ENCODE results near the gene ZFP36L1. TPM values are rescaled to one million over a fixed set of nuclear protein-coding genes. Genes with fewer than 3 reads are reported as not detected.
"Not testable (repeated sequence)": the region's sequence is repeated elsewhere in the genome, so short reads cannot be mapped to it uniquely, and the experiment has no call there.

Gene ZFP36L1
- total and polyA plus RNA-seq, 8 donors, result 44.4 to 655 (median 131) TPM

DNA sequence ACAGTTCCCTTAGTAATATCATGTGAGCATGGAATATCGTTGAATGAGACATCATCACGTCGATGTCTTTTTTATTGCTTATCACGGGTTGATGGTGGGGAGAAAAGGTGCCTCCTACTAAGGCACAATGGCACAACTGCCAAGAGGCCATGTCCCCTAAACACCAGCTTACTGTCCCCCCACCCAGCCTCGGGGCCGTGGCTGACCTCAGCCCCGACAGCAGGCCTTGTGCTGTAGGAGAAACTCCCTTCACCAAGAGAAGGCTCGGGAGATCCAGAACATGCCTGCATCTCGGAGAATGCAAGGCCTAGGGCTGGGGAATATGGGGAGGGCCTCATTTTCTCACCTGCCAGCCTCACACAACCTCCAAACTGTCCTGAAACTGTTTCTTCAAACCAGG is 22.8 kb downstream of the ZFP36L1 start:
- Histone ChIP-seq H3K4me3 (no peak overlapping the region), H3K9me3 (peaks cover 0 to 2% (median 0%) of the 10 kb centered on the region in 4 donors), H3K4me1 (peaks cover 0 to 18% (median 7%) of the 10 kb centered on the region in 4 donors), H3K27ac (no peak overlapping the region), H3K27me3 (no peaks in the 10 kb centered on the region), H3K36me3 (no peaks in the 10 kb centered on the region)
- no peak for DNase-seq
- 86 to 96% (median 95%) methylated on average over 7 to 9 of the region's 9 CpGs for WGBS, 5 donors
- intact Hi-C loops (cut with DNase I; ENCODE audit: low total_unique reads), result no loop called here
- TF ChIP-seq, protein P1, sequence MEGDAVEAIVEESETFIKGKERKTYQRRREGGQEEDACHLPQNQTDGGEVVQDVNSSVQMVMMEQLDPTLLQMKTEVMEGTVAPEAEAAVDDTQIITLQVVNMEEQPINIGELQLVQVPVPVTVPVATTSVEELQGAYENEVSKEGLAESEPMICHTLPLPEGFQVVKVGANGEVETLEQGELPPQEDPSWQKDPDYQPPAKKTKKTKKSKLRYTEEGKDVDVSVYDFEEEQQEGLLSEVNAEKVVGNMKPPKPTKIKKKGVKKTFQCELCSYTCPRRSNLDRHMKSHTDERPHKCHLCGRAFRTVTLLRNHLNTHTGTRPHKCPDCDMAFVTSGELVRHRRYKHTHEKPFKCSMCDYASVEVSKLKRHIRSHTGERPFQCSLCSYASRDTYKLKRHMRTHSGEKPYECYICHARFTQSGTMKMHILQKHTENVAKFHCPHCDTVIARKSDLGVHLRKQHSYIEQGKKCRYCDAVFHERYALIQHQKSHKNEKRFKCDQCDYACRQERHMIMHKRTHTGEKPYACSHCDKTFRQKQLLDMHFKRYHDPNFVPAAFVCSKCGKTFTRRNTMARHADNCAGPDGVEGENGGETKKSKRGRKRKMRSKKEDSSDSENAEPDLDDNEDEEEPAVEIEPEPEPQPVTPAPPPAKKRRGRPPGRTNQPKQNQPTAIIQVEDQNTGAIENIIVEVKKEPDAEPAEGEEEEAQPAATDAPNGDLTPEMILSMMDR (IDR thresholded peaks at IDR 0.05), result no peak
- TF ChIP-seq EP300 (IDR thresholded peaks at IDR 0.05), result no peak
- no peak for TF ChIP-seq POLR2A (IDR thresholded peaks at IDR 0.05)
- TF ChIP-seq POLR2AphosphoS5 (IDR thresholded peaks at IDR 0.05), result no peak

DNA sequence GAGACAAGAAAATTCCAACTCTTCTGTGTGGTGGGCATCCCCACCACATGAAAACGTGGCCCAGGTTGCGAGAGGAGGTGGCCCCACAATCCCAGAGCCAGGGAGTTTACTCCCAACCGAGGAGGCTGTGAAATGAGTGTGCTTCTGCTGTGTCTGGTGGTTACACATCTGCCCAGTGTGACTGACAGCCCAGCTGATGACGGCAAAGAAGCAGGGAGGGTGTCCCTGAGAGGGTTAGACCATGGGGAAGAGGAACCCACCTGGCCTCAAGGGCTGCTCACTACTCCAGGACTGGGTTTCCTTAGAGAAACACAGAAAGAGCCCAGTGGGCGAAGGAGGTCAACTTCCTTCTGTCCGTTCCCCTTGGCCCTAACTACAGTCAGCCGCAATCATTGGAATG is 24.6 kb downstream of the ZFP36L1 start:
- WGBS, 5 donors, result 86 to 95% (median 90%) methylated on average over 6 to 7 of the region's 7 CpGs
- H3K4me1 ChIP-seq, result peaks cover 2 to 25% (median 13%) of the 10 kb centered on the region in 4 donors
- DNase-seq, result no peak
- no peak overlapping the region for H3K4me3 ChIP-seq
- intact Hi-C loops (cut with DNase I; ENCODE audit: low total_unique reads), result no loop called here
- no peaks in the 10 kb centered on the region for H3K27me3 ChIP-seq
- no peaks in the 10 kb centered on the region for H3K36me3 ChIP-seq
- no peak overlapping the region for H3K27ac ChIP-seq
- no peaks in the 10 kb centered on the region for H3K9me3 ChIP-seq
- TF ChIP-seq POLR2A (IDR thresholded peaks at IDR 0.05) (no peak), POLR2AphosphoS5 (IDR thresholded peaks at IDR 0.05) (no peak), EP300 (IDR thresholded peaks at IDR 0.05) (no peak)
- TF ChIP-seq, protein P1 (IDR thresholded peaks at IDR 0.05), result no peak

DNA sequence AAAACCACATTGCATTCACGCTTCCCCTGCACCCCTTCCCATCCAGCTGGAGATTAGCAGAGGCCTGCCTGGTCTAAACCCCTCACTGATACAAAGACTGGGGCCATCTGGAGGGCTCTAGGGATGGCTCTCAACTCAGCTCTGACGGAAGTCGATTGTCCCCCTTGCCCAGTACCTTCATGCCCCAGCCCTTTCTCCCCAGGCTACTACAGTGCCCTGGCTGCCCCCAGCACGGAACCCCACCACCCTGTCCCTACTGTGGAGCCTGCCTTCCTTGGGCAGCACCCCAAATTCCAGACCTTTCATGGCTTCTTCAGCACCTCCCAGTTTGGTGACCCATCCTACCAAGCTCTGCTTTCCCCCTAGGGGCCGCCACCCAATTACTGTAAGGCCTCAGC is 25.6 kb downstream of the ZFP36L1 start:
- 93 to 98% (median 96%) methylated on average over 5 of the region's 5 CpGs for WGBS, 5 donors
- Histone ChIP-seq H3K4me3 (no peak overlapping the region), H3K4me1 (peaks cover 12 to 32% (median 23%) of the 10 kb centered on the region in 4 donors), H3K27ac (no peak overlapping the region), H3K9me3 (no peaks in the 10 kb centered on the region), H3K27me3 (no peaks in the 10 kb centered on the region), H3K36me3 (no peaks in the 10 kb centered on the region)
- DNase-seq, result no peak
- intact Hi-C loops (cut with DNase I; ENCODE audit: low total_unique reads), result no loop called here
- TF ChIP-seq, protein P1 (IDR thresholded peaks at IDR 0.05), result no peak
- TF ChIP-seq EP300 (IDR thresholded peaks at IDR 0.05) (no peak), POLR2A (IDR thresholded peaks at IDR 0.05) (no peak), POLR2AphosphoS5 (IDR thresholded peaks at IDR 0.05) (no peak)

DNA sequence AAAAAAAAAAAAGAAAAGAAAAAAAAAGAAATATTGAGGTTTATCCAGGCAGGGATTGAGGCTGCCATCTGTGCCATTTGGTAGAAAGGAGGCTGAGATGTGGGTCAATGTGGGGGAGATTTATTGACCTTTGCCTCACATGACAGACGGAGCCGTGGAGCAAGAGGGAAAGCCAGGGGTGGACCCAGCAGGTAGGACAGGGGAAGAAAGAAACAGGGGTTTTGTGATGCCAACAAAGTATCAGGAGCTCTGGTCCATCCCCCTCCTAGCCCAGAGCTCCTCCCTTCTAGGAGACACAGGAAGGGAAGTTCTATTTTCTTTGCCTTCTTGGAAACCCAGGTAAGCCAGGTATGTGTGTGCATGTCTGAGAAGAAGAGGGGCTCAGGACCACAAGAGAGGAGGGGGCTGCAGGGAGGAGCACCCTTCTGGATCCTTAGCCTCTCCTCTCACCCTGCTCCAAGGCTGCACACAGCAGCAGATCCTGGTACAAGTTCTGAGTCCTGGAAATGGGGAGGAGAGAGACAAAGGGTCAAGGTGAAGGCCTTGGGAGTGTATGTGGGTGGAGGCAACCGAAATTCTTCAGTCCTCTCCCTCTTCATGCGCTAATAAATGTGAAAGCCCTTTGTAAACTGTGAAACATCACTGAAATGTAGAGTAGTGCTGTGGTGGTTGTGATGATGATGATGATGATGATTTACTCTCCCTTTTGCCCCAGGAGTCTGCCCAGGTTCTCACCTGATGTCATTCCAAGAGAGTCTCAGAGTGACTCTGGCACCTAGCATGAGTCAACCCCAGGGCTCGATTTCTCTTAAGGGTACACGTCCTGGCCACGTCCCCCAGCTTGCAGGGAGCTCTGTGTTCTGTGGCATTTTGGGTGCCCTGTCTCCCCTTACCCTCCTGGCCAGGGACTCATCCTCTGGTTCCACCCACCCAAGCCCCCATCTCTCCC is 26.3 kb downstream of the ZFP36L1 start:
- Histone ChIP-seq H3K27ac (no peak overlapping the region), H3K36me3 (no peaks in the 10 kb centered on the region), H3K4me3 (no peak overlapping the region), H3K27me3 (no peaks in the 10 kb centered on the region), H3K9me3 (no peaks in the 10 kb centered on the region), H3K4me1 (peaks cover 13 to 32% (median 24%) of the 10 kb centered on the region in 4 donors)
- intact Hi-C loops (cut with DNase I; ENCODE audit: low total_unique reads), result no loop called here
- WGBS, 5 donors, result 71 to 87% (median 78%) methylated on average over 7 of the region's 7 CpGs
- no peak for TF ChIP-seq POLR2AphosphoS5 (IDR thresholded peaks at IDR 0.05)
- no peak for TF ChIP-seq EP300 (IDR thresholded peaks at IDR 0.05)
- TF ChIP-seq POLR2A (IDR thresholded peaks at IDR 0.05), result no peak
- TF ChIP-seq, protein P1 (IDR thresholded peaks at IDR 0.05), result no peak
- DNase-seq, result no peak

DNA sequence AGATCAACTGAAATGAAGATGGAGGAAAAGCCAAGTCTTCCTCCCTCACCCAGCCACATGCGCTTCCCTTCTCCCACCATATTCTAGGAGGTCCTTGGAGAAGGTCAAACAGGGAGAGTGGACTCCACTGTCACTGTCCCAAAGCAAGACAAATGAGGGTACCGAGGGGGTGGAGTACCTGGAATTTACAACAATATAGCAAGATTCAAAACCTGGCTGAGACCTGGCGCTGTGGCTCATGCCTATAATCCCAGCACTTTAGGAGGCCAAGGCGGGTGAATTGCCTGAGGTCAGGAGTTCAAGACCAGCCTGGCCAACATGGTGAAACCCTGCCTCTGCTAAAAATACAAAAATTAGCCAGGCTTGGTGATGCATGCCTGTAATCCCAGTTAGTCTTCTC is 29.0 kb downstream of the ZFP36L1 start:
- H3K4me3 ChIP-seq; H3K27me3 ChIP-seq; DNase-seq; H3K36me3 ChIP-seq; H3K9me3 ChIP-seq; intact Hi-C loops (cut with DNase I; ENCODE audit: low total_unique reads): not testable (repeated sequence)
- H3K27ac ChIP-seq, result peak overlapping the region in 3 of 5 donors; percentile 43 to 85 (median 76)
- H3K4me1 ChIP-seq, result peaks cover 24 to 48% (median 33%) of the 10 kb centered on the region in 4 donors
- WGBS, 5 donors, result 95 to 97% (median 97%) methylated on average over 4 of the region's 4 CpGs

Measured in stomach (tissue), 9 donors.